Erythroblast (primary cell): ENCODE results near the gene SEC31B.

Source experiments
- GATA1 ChIP-seq: IDR thresholded peaks from 2 replicates; pipeline ENCODE4 v1.6.1; 2011; ENCODE audit warnings: low read depth, mild to moderate bottlenecking, control low read depth, low read length, moderate library complexity
- POLR2A ChIP-seq: IDR thresholded peaks from 2 replicates; pipeline ENCODE4 v1.6.1; 2011; ENCODE audit warnings: mild to moderate bottlenecking, low read length

- no peak for TF ChIP-seq POLR2A
- no peak for TF ChIP-seq GATA1
Observed at GRCh38 chr10:100522945-100523344, 3.3 kb upstream of the SEC31B start.
